Mucosa of descending colon (tissue), 3 donors: ENCODE results near the gene CATSPER1. TPM values are rescaled to one million over a fixed set of nuclear protein-coding genes. Genes with fewer than 3 reads are reported as not detected.

Experiments
- ATAC-seq: fragments of 200-7000 bp; cut with Tn5 transposase; one replicate; pipeline ENCODE4 v1.9.1; 2020; ENCODE audit warnings: mild to moderate bottlenecking, moderate library complexity
- DNase-seq, 3 donors: peaks; one replicate each; pipeline ENCODE4 v3.0.0-alpha.2; 2020
- H3K36me3 ChIP-seq: fragments of 200-600 bp; one replicate; pipeline ENCODE4 v1.8.0; 2021; ENCODE audit warnings: low read depth, mild to moderate bottlenecking
- H3K4me1 ChIP-seq: fragments of 200-600 bp; one replicate; pipeline ENCODE4 v1.8.0; 2021; ENCODE audit warnings: low read depth, mild to moderate bottlenecking
- H3K4me3 ChIP-seq: fragments of 200-600 bp; one replicate; pipeline ENCODE4 v1.8.0; 2021; ENCODE audit warnings: mild to moderate bottlenecking
- H3K9me3 ChIP-seq: fragments of 200-600 bp; one replicate; pipeline ENCODE4 v1.8.0; 2021; ENCODE audit warnings: mild to moderate bottlenecking
- CTCF ChIP-seq: fragments of 200-600 bp; IDR thresholded peaks from one replicate; pipeline ENCODE4 v1.8.0; 2022; ENCODE audit warnings: antibody characterized with exemption, mild to moderate bottlenecking
- intact Hi-C, 2 donors: fragments of 100-400 bp; cut with DNase I in 1 of 2; cut with micrococcal nuclease in 1 of 2; formaldehyde crosslinking; loops; one replicate each; pipeline versions ENCODE4 v1.11.0 to v1.11.1; 2022; cut with DNase I, micrococcal nuclease
- total RNA-seq, 3 donors: library from RNA; stranded (reverse); fragmentation: NEBNext Ultra II Directional in 2 of 3; extraction: Animal tissue kit (Norgen Biotek cat#: 25700) in 2 of 3; gene quantifications; one replicate each; pipeline versions ENCODE4 v1.2.1 to v1.2.4, GENCODE V29; 2021 to 2023
- donor health status: DM: no; HTN: no; CAD: no; lungs with moderate emphysema.
- donor health status: DM: no; HTN: no; CAD: no.
- donor health status: DM: no; HTN: yes; CAD: no.

Gene CATSPER1
- total RNA-seq, 3 donors from 2014 or later: not detected

- Histone ChIP-seq H3K9me3 (no peaks in the 10 kb centered on the region), H3K4me1 (no peaks in the 10 kb centered on the region), H3K36me3 (no peaks in the 10 kb centered on the region), H3K4me3 (no peak overlapping the region)
- ATAC-seq (peak; percentile 66), DNase-seq (peak in 1 of 3 donors; percentile 63)
- TF ChIP-seq CTCF: no peak
- intact Hi-C loops: no loop called here
These were observed 5.5 kb downstream of the CATSPER1 start for GRCh38 chr11:66020618-66021357.

GRCh38 chr11:66020212-66020611, 6.1 kb downstream of the CATSPER1 start:
- TF ChIP-seq CTCF: no peak
- ATAC-seq (no peak), DNase-seq (no peak)
- H3K9me3 ChIP-seq: no peaks in the 10 kb centered on the region
- intact Hi-C loops: no loop called here
- no peaks in the 10 kb centered on the region for H3K36me3 ChIP-seq
- H3K4me1 ChIP-seq: no peaks in the 10 kb centered on the region
- H3K4me3 ChIP-seq: no peak overlapping the region

- no peaks in the 10 kb centered on the region for H3K9me3 ChIP-seq
- ATAC-seq: no peak
- TF ChIP-seq CTCF: no peak
- no peaks in the 10 kb centered on the region for H3K4me1 ChIP-seq
- no peaks in the 10 kb centered on the region for H3K36me3 ChIP-seq
- DNase-seq: no peak
- no peak overlapping the region for H3K4me3 ChIP-seq
- intact Hi-C loops: no loop called here
These were observed 9.0 kb downstream of the CATSPER1 start for GRCh38 chr11:66017321-66017720.

GRCh38 chr11:66016793-66017177, 9.5 kb downstream of the CATSPER1 start:
- H3K4me1 ChIP-seq: peaks cover 4% of the 10 kb centered on the region
- DNase-seq (no peak), ATAC-seq (no peak)
- intact Hi-C loops: no loop called here
- no peak overlapping the region for H3K4me3 ChIP-seq
- TF ChIP-seq CTCF: no peak
- H3K9me3 ChIP-seq: no peaks in the 10 kb centered on the region
- no peaks in the 10 kb centered on the region for H3K36me3 ChIP-seq

- Histone ChIP-seq H3K4me3 (no peak overlapping the region), H3K9me3 (no peaks in the 10 kb centered on the region), H3K4me1 (peaks cover 5% of the 10 kb centered on the region), H3K36me3 (no peaks in the 10 kb centered on the region)
- ATAC-seq (no peak), DNase-seq (peak in 1 of 3 donors; percentile 29)
- intact Hi-C loops: no loop called here
- TF ChIP-seq CTCF: no peak
These were observed 10.1 kb downstream of the CATSPER1 start for GRCh38 chr11:66015936-66016792.
